HG03095 (cell line): ENCODE results near the gene CLDN18.
A peak's percentile ranks its signal among the peaks of the same experiment; 100 is the strongest.

Experiments used
- ATAC-seq: cut with Tn5 transposase; IDR thresholded peaks from one replicate; pipeline ENCODE4 v1.9.1; 2021; ENCODE audit warnings: moderate library complexity; ENCODE audit not compliant: unreplicated experiment

CLDN18 gene

DNA sequence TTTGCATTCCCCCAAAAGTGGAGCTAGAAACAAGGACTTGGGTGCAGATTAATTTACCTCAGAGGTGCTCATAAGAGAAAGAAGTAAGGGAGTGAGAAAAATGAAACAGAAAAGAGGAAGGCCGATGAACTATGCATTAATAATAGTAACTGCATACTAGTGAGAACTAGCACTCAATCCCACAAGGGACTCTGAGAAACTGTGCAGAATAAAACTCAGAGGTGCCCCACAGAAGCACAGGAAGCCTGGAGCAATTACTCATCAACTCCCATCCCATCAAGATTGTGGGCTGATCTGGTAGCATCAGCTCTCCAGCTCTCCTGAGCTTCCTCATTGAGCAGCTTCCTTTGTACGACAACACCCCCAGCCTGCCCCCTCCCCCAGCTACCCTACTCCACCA is 50.8 kb downstream of the CLDN18 start:
- ATAC-seq: no peak

DNA sequence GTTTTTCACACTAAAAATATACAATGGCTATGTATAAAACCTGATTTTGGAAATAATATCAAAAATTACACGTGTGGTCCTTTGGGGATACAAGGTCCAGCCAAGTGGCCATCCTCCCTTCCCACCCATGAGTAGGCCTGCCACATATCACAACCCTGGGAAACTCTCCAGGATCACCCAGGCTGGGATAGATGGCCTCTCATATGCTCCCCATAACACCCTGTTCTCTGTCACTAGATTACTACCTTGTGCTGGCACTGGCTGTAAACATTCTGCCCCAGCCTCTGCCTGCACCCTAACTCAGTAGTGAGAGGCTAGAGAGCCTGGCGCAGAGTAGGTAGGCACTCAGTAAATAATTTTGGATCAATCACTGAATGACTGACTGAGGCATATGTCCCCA is 52.1 kb downstream of the CLDN18 start:
- no peak for ATAC-seq

DNA sequence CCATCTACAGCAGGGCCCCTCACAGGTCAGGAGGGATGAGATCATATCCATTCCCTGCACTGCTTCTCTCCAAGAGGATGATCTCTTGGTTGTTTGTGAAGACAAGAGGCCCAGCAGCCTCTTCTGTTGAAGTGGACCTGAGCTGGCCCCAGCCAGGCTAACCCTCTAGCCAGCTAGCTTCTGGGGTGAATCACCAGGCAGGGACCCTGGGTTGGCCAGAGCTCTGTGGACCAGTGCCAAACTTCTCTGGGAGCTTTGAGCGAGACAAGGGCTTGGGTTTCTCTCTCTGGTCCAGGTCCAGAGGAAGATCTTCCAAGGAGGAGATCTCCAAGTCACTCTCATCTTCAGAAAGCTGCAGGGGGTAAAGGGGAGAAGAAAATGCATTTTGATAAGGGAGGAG is 52.7 kb downstream of the CLDN18 start:
- no peak for ATAC-seq

GRCh38 chr3:138063416-138063815 is 53.5 kb downstream of the CLDN18 start:
- ATAC-seq: no peak

- ATAC-seq: no peak
These were observed 56.0 kb downstream of the CLDN18 start for GRCh38 chr3:138065949-138066348.

- ATAC-seq: peak; percentile 83
These were observed 56.4 kb downstream of the CLDN18 start for GRCh38 chr3:138066383-138066782.

- ATAC-seq: no peak
These were observed 57.0 kb downstream of the CLDN18 start for GRCh38 chr3:138066972-138067371.

DNA sequence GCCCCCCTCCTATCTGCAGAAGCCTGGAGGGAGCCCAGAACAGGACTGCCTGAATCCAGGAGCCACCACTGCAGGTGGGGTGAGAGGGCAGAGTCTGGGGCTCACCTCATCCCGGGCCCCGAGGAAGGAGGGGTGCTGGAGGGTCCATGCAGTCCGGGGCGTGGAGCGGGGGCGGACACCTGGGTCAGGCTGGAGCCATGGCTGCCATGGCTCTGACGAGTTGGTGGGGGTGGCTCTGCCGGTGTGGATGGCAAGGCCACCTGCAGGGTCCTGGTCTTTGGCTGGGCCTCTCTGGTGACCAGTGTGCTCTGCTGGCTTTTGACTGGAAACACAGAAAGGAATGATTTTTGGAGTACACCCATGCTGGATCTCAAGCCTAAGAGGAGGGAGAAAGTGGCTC is 58.1 kb downstream of the CLDN18 start:
- no peak for ATAC-seq

DNA sequence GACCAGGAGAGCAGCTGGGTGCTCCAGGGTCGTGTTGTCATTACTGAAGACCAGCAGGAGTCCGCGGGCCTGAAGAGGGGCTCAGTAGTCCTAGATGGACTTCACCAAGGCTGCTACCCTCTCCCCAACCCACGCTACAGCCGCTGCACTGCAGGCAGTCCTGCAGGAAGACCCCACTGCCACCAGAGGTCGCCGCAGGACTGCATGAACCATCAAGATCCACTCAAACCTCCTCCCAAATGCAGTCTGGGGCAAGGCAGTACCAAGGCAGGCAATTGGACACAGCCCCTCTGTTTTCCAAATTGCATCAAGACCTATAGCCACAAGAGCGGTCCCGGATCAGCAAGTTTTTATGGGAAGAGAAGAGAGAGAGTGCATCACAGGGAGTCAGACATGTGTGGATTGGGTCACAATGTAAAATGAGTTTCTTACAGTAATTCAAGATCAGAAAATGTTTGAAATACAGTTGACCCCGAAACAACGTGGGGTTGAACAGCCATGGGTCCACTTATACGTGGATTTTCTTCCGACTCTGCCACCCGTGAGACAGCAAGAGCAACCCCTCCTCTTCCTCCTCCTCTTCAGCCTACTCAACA is 58.7 kb downstream of the CLDN18 start:
- peak; percentile 64 for ATAC-seq

DNA sequence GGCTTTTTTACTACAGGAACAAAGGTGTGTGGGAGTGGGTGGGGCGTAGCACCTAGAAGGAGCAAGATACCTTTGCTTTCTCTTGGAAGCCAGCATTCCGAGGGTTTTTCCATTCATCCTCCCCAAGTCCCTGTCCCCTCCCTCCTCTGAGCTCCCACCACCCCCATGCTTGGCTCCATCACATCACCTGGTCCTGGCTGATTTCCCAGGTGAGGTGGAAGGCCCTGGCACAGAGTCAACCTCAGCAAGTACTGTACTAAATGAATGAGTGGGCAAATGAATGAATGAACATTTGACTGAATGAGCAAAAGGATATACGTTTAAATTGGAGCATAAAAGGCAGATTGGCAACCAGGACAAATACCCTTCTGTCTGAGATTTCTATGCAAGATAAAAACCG is 60.0 kb downstream of the CLDN18 start:
- ATAC-seq: no peak

DNA sequence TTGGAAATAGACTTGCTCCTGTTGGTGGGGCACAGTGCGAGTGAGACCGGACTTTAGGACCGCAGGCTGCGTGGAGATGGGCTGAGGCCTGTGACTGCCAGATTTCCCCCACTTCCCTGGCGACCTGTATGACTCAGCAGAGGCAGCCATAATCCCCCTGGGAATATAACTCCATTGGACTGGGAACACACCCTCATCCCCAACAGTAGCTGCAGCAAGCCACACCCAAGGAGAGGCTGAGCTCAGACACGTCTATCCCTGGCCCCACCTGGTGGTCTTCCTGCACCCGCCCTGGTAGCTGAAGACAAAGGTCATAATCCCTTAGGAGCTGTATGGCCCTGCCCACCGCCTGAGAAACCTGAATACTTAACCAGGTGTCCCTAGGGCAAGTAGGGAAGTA is 62.8 kb downstream of the CLDN18 start:
- no peak for ATAC-seq

GRCh38 chr3:138078096-138078495 is 68.1 kb downstream of the CLDN18 start:
- ATAC-seq: no peak

- ATAC-seq: no peak
These were observed 69.0 kb downstream of the CLDN18 start for GRCh38 chr3:138078901-138079344.

DNA sequence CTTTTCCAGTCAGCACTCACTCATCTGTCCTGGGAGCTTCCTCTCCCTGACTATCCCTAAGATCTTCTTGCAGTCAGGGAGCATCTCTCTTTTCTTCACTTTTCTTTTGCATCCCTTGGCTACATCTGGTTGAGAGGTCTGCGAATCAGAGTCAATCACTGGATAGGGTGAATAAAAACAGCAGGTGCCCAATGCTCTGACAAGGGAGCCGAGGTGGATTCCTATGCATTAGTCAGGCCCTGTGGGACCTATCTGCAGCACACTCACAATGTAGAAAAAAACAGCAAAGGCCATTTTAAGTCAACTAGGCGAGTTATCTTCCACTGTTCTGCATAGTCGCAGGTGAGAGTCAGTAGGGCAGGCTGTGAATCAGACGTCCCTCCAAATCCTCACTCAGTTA is 69.9 kb downstream of the CLDN18 start:
- no peak for ATAC-seq

- ATAC-seq: no peak
These were observed 71.6 kb downstream of the CLDN18 start for GRCh38 chr3:138081371-138082084.

GRCh38 chr3:138082085-138082991 is 72.4 kb downstream of the CLDN18 start:
- ATAC-seq: no peak

DNA sequence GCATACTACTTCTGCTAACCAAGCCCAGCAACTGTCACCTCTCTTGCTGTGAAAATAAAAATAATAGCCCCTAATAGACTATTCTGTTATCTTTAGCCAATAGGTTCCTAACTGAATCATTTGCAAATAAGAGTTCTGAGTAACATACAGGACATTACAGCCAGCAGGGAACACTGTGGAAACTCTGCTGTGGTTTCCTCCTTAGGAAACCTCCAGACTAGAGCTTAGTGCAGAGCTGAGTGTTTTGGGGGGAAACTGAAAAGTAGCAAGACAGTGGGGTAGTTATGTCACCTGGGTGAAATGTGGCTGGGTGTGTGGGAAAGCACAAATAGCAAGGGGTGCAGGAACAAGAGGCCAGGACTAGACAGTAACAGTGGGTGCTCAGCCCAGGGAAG is 73.0 kb downstream of the CLDN18 start:
- ATAC-seq: no peak
